ENCODE data around the gene EEF1A2.

DNA sequence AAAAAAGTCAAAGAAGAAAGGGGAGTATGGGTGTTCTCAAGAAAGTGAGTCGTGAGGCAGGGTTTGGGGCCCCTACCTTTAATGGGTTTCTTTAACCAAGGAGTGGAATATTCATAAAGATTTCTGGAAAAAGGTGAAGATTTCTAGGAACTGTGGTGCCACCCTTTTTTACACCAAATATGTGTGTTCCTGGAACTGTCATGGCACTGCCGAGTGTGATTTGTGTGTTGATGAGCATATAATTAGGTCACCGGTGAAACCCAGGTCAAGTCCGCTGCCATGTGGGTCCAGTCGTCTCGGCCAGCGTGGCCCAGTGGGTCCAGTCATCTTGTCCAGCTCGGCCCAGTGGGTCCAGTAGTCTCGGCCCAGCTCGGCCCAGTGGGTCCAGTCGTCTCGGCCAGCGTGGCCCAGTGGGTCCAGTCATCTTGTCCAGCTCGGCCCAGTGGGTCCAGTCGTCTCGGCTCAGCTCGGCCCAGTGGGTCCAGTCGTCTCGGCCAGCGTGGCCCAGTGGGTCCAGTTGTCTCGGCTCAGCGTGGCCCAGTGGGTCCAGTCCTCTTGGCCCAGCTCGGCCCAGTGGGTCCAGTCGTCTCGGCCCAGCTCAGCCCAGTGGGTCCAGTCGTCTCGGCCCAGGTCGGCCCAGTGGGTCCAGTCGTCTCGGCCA, 8.3 kb upstream of the EEF1A2 start:
- TF ChIP-seq, protein P1, sequence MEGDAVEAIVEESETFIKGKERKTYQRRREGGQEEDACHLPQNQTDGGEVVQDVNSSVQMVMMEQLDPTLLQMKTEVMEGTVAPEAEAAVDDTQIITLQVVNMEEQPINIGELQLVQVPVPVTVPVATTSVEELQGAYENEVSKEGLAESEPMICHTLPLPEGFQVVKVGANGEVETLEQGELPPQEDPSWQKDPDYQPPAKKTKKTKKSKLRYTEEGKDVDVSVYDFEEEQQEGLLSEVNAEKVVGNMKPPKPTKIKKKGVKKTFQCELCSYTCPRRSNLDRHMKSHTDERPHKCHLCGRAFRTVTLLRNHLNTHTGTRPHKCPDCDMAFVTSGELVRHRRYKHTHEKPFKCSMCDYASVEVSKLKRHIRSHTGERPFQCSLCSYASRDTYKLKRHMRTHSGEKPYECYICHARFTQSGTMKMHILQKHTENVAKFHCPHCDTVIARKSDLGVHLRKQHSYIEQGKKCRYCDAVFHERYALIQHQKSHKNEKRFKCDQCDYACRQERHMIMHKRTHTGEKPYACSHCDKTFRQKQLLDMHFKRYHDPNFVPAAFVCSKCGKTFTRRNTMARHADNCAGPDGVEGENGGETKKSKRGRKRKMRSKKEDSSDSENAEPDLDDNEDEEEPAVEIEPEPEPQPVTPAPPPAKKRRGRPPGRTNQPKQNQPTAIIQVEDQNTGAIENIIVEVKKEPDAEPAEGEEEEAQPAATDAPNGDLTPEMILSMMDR (conservative IDR thresholded peaks at IDR 0.05): no peak
- TF ChIP-seq EZH2 (IDR thresholded peaks at IDR 0.05; ENCODE audit: low read depth): no peak

Measured in PC-9 (cell line).